IPS-NIHi11 (cell line): ENCODE measurements around the gene DMBX1.

Experiments
- DNase-seq: peaks from one replicate; pipeline ENCODE4 v3.0.0; 2012; ENCODE audit warnings: mixed read lengths, low spot score

The DMBX1 gene

GRCh38 chr1:46483589-46483988 lies 6.0 kb upstream of the DMBX1 start:
- no peak for DNase-seq

GRCh38 chr1:46484783-46485490 lies 4.7 kb upstream of the DMBX1 start:
- no peak for DNase-seq

GRCh38 chr1:46485564-46486431 lies 3.8 kb upstream of the DMBX1 start:
- DNase-seq, result peak; percentile 71

- DNase-seq, result no peak
Measured at GRCh38 chr1:46486432-46487015, 3.1 kb upstream of the DMBX1 start.

- peak; percentile 68 for DNase-seq
Measured at GRCh38 chr1:46487818-46488218, 1.8 kb upstream of the DMBX1 start.

- DNase-seq, result no peak
Measured at GRCh38 chr1:46488343-46489168, 1.1 kb upstream of the DMBX1 start.

- peak; percentile 61 for DNase-seq
Measured at GRCh38 chr1:46489169-46489637, 433 bp upstream of the DMBX1 start.

GRCh38 chr1:46490406-46490655 lies 695 bp downstream of the DMBX1 start:
- DNase-seq, result peak; percentile 63

GRCh38 chr1:46490656-46491442 lies 1.2 kb downstream of the DMBX1 start:
- no peak for DNase-seq

- DNase-seq, result no peak
Measured at GRCh38 chr1:46491443-46492268, 2.0 kb downstream of the DMBX1 start.

- no peak for DNase-seq
Measured at GRCh38 chr1:46492269-46492853, 2.7 kb downstream of the DMBX1 start.

- peak; percentile 49 for DNase-seq
Measured at GRCh38 chr1:46492871-46493270, 3.2 kb downstream of the DMBX1 start.

- DNase-seq, result no peak
Measured at GRCh38 chr1:46493316-46494032, 3.8 kb downstream of the DMBX1 start.

GRCh38 chr1:46494910-46495309 lies 5.3 kb downstream of the DMBX1 start:
- no peak for DNase-seq

- no peak for DNase-seq
Measured at GRCh38 chr1:46495778-46496177, 6.1 kb downstream of the DMBX1 start.

- DNase-seq, result no peak
Measured at GRCh38 chr1:46496505-46496904, 6.9 kb downstream of the DMBX1 start.

GRCh38 chr1:46497020-46497419 lies 7.4 kb downstream of the DMBX1 start:
- DNase-seq, result no peak

- no peak for DNase-seq
Measured at GRCh38 chr1:46497665-46498064, 8.0 kb downstream of the DMBX1 start.

GRCh38 chr1:46501528-46501927 lies 11.9 kb downstream of the DMBX1 start:
- no peak for DNase-seq
